Activated B cell treated with CpG ODN at 0.5 μM for 24 hours (primary cell): Measurements from ENCODE around the gene LMF2. TPM values are rescaled to one million over a fixed set of nuclear protein-coding genes. Genes with fewer than 3 reads are reported as not detected.
A peak's percentile ranks its signal among the peaks of the same experiment; 100 is the strongest.

Source experiments
- ATAC-seq: fragments of 200-7000 bp; cut with Tn5 transposase; one replicate; pipeline ENCODE4 v1.10.0; 2021; ENCODE audit warnings: low read depth, mild to moderate bottlenecking, moderate library complexity
- CTCF ChIA-PET: fragments of 350-600 bp; sonication (Branson Sonifier 250); formaldehyde crosslinking; loops from one replicate; lab custom pipeline; 2021; ENCODE audit warnings: antibody characterized with exemption; lab: Charles Lee
- POLR2A ChIA-PET: fragments of 350-600 bp; sonication (Branson Sonifier 250); formaldehyde crosslinking; loops from one replicate; lab custom pipeline; 2021; ENCODE audit warnings: antibody characterized with exemption; lab: Charles Lee
- DNase-seq: peaks from one replicate; pipeline ENCODE4 v3.0.0; 2022
- H3K27ac Mint-ChIP-seq: one replicate; pipeline ENCODE4 v1.8.0; 2020; ENCODE audit warnings: mixed read lengths
- H3K27me3 Mint-ChIP-seq: one replicate; pipeline ENCODE4 v1.8.0; 2021; ENCODE audit warnings: mixed read lengths
- H3K36me3 Mint-ChIP-seq: one replicate; pipeline ENCODE4 v1.8.0; 2021; ENCODE audit warnings: low read depth, mixed read lengths
- H3K4me1 Mint-ChIP-seq: one replicate; pipeline ENCODE4 v1.8.0; 2021; ENCODE audit warnings: mixed read lengths
- H3K4me3 Mint-ChIP-seq: one replicate; pipeline ENCODE4 v1.8.0; 2020; ENCODE audit warnings: mild to moderate bottlenecking, mixed read lengths
- H3K9me3 Mint-ChIP-seq: one replicate; pipeline ENCODE4 v1.8.0; 2020; ENCODE audit warnings: mixed read lengths
- intact Hi-C: fragments of 100-400 bp; cut with micrococcal nuclease; formaldehyde crosslinking; loops from one replicate; pipeline ENCODE4 v1.15.1; 2024
- total RNA-seq: library from RNA; stranded (reverse); gene quantifications from 2 replicates; pipeline ENCODE4 v1.2.3, GENCODE V29; 2022
- TF ChIP-seq, protein P1 (sequence below): fragments of 200-600 bp; IDR thresholded peaks from one replicate; pipeline ENCODE4 v1.8.0; 2022; ENCODE audit warnings: antibody characterized with exemption, mild to moderate bottlenecking

LMF2 gene
- total RNA-seq, 1 donor from 2014 or later: 81.0 TPM

- DNase-seq: no peak
- Mint-ChIP-seq H3K9me3 (no peaks in the 10 kb centered on the region), H3K4me1 (peaks cover 7% of the 10 kb centered on the region), H3K27ac (no peak overlapping the region), H3K4me3 (peak overlapping the region; percentile 38), H3K36me3 (no peaks in the 10 kb centered on the region), H3K27me3 (no peaks in the 10 kb centered on the region)
- intact Hi-C loops: no loop called here
- ATAC-seq: peak; percentile 25
- POLR2A ChIA-PET: interaction anchor here (1.2 kb wide), 2 partner anchors 12 to 20 kb away, joined by 4 to 9 read pairs; no protein-coding TSS in a partner anchor
- CTCF ChIA-PET: no interaction called here
- TF ChIP-seq, protein P1, sequence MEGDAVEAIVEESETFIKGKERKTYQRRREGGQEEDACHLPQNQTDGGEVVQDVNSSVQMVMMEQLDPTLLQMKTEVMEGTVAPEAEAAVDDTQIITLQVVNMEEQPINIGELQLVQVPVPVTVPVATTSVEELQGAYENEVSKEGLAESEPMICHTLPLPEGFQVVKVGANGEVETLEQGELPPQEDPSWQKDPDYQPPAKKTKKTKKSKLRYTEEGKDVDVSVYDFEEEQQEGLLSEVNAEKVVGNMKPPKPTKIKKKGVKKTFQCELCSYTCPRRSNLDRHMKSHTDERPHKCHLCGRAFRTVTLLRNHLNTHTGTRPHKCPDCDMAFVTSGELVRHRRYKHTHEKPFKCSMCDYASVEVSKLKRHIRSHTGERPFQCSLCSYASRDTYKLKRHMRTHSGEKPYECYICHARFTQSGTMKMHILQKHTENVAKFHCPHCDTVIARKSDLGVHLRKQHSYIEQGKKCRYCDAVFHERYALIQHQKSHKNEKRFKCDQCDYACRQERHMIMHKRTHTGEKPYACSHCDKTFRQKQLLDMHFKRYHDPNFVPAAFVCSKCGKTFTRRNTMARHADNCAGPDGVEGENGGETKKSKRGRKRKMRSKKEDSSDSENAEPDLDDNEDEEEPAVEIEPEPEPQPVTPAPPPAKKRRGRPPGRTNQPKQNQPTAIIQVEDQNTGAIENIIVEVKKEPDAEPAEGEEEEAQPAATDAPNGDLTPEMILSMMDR: no peak
These were observed 16.8 kb downstream of the LMF2 start for GRCh38 chr22:50490531-50491308.

- H3K36me3 Mint-ChIP-seq: no peaks in the 10 kb centered on the region
- intact Hi-C loops: no loop called here
- TF ChIP-seq, protein P1: no peak
- H3K27me3 Mint-ChIP-seq: no peaks in the 10 kb centered on the region
- ChIA-PET CTCF (no interaction called here), POLR2A (no interaction called here)
- DNase-seq: no peak
- no peak for ATAC-seq
- peaks cover 7% of the 10 kb centered on the region for H3K4me1 Mint-ChIP-seq
- H3K4me3 Mint-ChIP-seq: no peak overlapping the region
- H3K9me3 Mint-ChIP-seq: no peaks in the 10 kb centered on the region
- no peak overlapping the region for H3K27ac Mint-ChIP-seq
These were observed 17.9 kb downstream of the LMF2 start for GRCh38 chr22:50489363-50490243.

DNA sequence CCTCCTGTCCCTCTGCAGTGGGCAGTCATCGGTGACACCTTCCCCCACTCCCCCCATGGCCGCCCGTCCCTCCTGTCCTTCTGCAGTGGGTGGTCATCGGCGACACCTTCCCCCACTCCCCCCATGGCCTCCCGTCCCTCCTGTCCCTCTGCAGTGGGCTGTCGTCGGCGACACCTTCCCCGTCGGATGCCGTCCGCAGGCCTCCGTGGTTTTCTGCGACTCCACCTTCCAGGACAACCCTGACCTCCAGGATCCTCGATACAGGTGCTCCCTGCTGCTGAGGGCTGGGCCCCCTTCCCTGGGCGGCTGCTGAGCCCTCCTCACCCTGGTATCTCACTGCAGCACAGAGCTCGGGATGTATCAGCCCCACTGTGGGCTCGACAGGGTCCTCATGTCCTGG, 18.6 kb downstream of the LMF2 start:
- ATAC-seq (no peak), DNase-seq (no peak)
- Mint-ChIP-seq H3K9me3 (no peaks in the 10 kb centered on the region), H3K4me1 (peaks cover 12% of the 10 kb centered on the region), H3K4me3 (no peak overlapping the region), H3K27ac (no peak overlapping the region), H3K27me3 (no peaks in the 10 kb centered on the region), H3K36me3 (no peaks in the 10 kb centered on the region)
- ChIA-PET CTCF (no interaction called here), POLR2A (no interaction called here)
- TF ChIP-seq, protein P1: no peak
- intact Hi-C loops: no loop called here

DNA sequence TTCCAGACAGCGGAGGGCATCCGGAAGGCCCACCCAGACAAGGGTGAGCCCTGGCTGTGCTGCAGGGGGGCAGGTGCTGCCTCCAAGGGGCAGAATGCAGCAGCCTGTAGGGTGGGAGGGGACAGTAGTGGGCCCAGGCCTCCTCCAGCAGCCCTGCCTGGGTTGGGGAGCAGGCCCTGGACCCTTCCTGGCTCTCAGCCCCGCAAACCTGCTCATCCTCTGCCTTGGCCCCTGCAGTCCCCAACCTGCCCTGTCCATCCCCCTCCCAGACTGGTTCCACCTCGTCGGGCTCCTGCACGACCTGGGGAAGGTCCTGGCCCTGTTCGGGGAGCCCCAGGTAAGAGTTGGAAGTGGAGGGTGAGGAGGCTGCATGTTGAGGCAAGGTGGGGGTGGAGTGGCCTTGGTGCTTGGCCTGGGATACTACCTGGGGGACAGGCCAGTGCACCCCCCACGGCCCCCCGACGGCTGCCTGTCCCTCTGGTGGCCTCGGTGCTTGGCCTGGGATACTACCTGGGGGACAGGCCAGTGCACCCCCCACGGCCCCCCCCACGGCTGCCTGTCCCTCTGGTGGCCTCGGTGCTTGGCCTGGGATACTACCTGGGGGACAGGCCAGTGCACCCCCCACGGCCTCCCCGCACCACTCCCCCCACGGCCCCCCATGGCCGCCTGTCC, 19.4 kb downstream of the LMF2 start:
- no peaks in the 10 kb centered on the region for H3K9me3 Mint-ChIP-seq
- H3K36me3 Mint-ChIP-seq: no peaks in the 10 kb centered on the region
- DNase-seq (no peak), ATAC-seq (no peak)
- CTCF ChIA-PET: no interaction called here
- intact Hi-C loops: no loop called here
- no peak overlapping the region for H3K27ac Mint-ChIP-seq
- no peak overlapping the region for H3K4me3 Mint-ChIP-seq
- POLR2A ChIA-PET: no interaction called here
- no peaks in the 10 kb centered on the region for H3K27me3 Mint-ChIP-seq
- H3K4me1 Mint-ChIP-seq: peaks cover 14% of the 10 kb centered on the region
- TF ChIP-seq, protein P1: no peak
